SK-N-MC (cell line): ENCODE data around the gene MEIS2.

Source experiments
- DNase-seq: peaks from one replicate; pipeline ENCODE4 v3.0.0-alpha.2; 2011; ENCODE audit warnings: low read depth, low spot score
- H3K27ac ChIP-seq: fragments of 200-600 bp; sonication (generic); 2 replicates; pipeline ENCODE4 v1.5.1; 2016; ENCODE audit warnings: mixed run types
- H3K36me3 ChIP-seq: fragments of 200-600 bp; sonication (generic); 2 replicates; pipeline ENCODE4 v1.6.1; 2017; ENCODE audit warnings: antibody characterized with exemption, low read length, mixed read lengths; ENCODE audit not compliant: insufficient read depth
- H3K4me3 ChIP-seq: fragments of 200-600 bp; sonication (generic); 2 replicates; pipeline ENCODE4 v1.5.1; 2016
- H3K9ac ChIP-seq: fragments of 200-600 bp; sonication (generic); 2 replicates; pipeline ENCODE4 v1.8.0; 2017; ENCODE audit warnings: mixed run types, mixed read lengths; ENCODE audit not compliant: insufficient read length
- H3K9me3 ChIP-seq: fragments of 200-600 bp; sonication (generic); 2 replicates; pipeline ENCODE4 v1.6.1; 2017; ENCODE audit warnings: low read depth, mild to moderate bottlenecking, antibody characterized with exemption, low read length, moderate library complexity, mixed read lengths
- EZH2 ChIP-seq: fragments of 200-600 bp; sonication (generic); IDR thresholded peaks from one replicate; pipeline ENCODE4 v1.6.1; 2017; ENCODE audit warnings: antibody characterized with exemption
- FOXP2 ChIP-seq: optimal IDR thresholded peaks from 2 replicates; pipeline ENCODE3; 2011; ENCODE audit warnings: mild to moderate bottlenecking, moderate library complexity; ENCODE audit not compliant: insufficient read depth; ENCODE audit errors: extremely low read length, control extremely low read depth
- POLR2AphosphoS5 ChIP-seq: IDR thresholded peaks from 2 replicates; pipeline ENCODE4 v1.6.1; 2012; ENCODE audit warnings: mild to moderate bottlenecking, low read depth, low read length, borderline replicate concordance

Gene MEIS2

GRCh38 chr15:37124331-37124730 lies 24.0 kb upstream of the MEIS2 start:
- Histone ChIP-seq H3K4me3 (no peak overlapping the region), H3K27ac (no peak overlapping the region), H3K36me3 (no peaks in the 10 kb centered on the region), H3K9me3 (no peaks in the 10 kb centered on the region), H3K9ac (no peak overlapping the region)
- DNase-seq, result no peak
- no peak for TF ChIP-seq POLR2AphosphoS5
- TF ChIP-seq EZH2, result no peak
- TF ChIP-seq FOXP2, result no peak

DNA sequence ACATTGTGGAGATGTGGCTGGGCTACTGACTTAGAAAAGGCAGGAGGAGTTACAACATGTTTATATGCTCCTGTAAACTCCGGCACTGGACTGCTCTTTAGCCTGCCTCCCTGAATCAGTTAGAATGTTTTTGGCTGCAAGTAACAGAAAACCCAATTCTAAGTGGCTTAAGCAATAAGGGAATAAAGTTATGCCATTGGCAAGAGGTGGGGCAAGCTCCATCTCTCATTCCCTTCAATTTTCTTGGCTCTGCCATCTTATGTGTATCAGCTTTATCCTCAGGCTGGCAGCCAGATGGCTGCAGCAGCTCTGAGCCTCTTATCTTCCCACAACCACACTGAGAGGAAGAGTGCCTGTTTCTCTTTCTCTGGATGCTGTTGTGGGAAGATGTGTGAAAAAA lies 22.4 kb upstream of the MEIS2 start:
- no peaks in the 10 kb centered on the region for H3K9me3 ChIP-seq
- no peak overlapping the region for H3K9ac ChIP-seq
- TF ChIP-seq POLR2AphosphoS5, result no peak
- no peak for TF ChIP-seq FOXP2
- no peak for TF ChIP-seq EZH2
- H3K36me3 ChIP-seq, result no peaks in the 10 kb centered on the region
- H3K4me3 ChIP-seq, result no peak overlapping the region
- no peak for DNase-seq
- H3K27ac ChIP-seq, result no peak overlapping the region

GRCh38 chr15:37121492-37121891 lies 21.1 kb upstream of the MEIS2 start:
- Histone ChIP-seq H3K9me3 (no peaks in the 10 kb centered on the region), H3K9ac (no peak overlapping the region), H3K36me3 (no peaks in the 10 kb centered on the region), H3K27ac (no peak overlapping the region), H3K4me3 (no peak overlapping the region)
- TF ChIP-seq FOXP2, result no peak
- no peak for TF ChIP-seq EZH2
- no peak for TF ChIP-seq POLR2AphosphoS5
- no peak for DNase-seq

DNA sequence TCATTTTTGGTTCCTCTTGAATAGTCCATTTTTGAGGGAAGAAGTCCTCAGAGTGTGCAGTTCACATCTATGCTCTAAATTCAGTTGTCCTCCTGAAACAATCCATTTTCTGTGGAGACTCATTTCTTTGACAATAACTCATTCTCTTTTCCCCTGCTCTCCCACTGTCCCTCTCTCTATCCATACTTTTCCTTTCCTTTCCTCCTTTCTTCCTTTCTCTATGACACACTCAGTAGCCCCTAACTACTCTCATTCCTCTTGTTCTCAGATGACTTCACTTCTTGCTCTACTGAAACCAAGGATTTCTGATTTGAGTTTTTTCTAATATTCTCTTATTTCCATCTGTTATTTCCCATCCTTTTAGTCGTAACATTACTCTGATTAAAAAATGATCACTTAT lies 16.7 kb upstream of the MEIS2 start:
- H3K4me3 ChIP-seq, result no peak overlapping the region
- no peak for TF ChIP-seq POLR2AphosphoS5
- TF ChIP-seq FOXP2, result no peak
- TF ChIP-seq EZH2, result no peak
- H3K36me3 ChIP-seq, result no peaks in the 10 kb centered on the region
- DNase-seq, result no peak
- no peak overlapping the region for H3K27ac ChIP-seq
- H3K9ac ChIP-seq, result no peak overlapping the region
- no peaks in the 10 kb centered on the region for H3K9me3 ChIP-seq

DNA sequence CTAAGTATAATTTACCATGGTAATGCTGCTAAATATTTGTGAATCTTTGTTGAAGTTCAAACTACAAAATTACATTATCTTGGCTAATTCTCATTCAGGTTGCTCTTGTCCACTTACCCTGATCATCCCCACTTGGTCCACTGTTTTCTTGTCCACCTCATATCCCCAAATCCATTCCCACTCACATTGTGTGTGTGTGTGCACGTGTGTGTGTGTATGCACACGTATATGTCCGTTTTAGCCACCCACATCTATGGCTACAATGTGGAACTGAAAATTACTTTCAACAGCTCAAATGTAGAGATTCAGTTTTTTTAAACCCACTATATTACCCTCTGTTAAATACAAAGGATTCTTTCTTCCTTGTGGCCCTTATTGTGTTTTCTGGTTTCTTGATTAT lies 15.2 kb upstream of the MEIS2 start:
- H3K27ac ChIP-seq, result no peak overlapping the region
- no peaks in the 10 kb centered on the region for H3K36me3 ChIP-seq
- no peaks in the 10 kb centered on the region for H3K9me3 ChIP-seq
- TF ChIP-seq FOXP2 (no peak), EZH2 (no peak), POLR2AphosphoS5 (no peak)
- DNase-seq, result no peak
- H3K4me3 ChIP-seq, result no peak overlapping the region
- no peak overlapping the region for H3K9ac ChIP-seq

DNA sequence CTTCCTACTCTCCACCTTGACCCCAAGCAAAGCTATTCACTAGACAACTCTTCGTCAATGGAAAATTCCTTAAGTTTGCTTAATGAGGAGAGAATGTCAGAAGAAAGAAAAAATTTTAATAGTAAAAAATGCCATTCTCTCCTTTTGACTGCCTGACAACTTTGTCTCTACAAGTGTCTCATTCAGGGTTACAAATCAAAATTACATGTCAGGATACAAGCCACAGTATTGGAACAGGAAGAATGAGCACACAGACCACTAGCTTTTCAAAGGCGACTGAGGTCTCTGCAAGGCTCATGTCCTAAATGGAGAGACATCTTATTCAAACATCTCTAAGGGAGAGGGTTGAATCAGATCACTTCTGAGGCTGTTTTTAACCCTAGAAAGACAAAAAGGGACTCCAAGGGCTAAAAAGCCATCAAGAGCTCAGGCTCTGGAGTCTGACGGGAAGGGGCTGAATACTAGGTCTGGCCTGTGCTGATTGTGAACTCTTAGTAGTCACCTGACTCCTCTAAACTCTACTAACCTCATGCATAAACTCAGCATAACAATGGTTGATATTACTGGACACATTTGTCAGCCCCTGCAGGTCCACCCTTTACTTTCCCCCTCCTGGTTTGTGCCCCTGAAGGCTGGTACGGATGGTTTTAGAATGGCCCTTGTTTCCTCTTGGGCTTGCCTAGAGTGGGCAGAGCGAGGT lies 12.8 kb upstream of the MEIS2 start:
- no peak for DNase-seq
- no peak overlapping the region for H3K27ac ChIP-seq
- TF ChIP-seq FOXP2 (no peak), EZH2 (no peak), POLR2AphosphoS5 (no peak)
- no peak overlapping the region for H3K4me3 ChIP-seq
- no peaks in the 10 kb centered on the region for H3K36me3 ChIP-seq
- no peak overlapping the region for H3K9ac ChIP-seq
- H3K9me3 ChIP-seq, result no peaks in the 10 kb centered on the region

DNA sequence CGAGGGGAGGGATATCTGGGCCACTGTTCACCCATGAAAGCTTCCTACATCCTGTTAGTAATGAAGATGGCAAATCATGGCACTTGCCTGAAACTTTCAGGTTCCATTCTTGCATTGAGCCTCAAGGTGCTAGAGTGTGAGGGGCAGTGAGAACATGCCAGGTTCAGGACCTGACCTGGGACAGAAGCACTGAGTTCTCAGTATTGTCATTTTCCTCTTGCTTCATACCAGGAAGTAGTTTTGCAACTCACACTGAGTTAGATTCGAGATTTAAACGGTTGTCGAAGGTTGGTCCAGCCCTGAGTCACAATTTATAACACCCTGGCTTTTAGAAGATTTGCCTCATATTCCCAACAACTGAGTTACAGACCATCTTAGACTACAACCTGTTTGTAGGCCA lies 11.8 kb upstream of the MEIS2 start:
- TF ChIP-seq POLR2AphosphoS5 (no peak), FOXP2 (no peak), EZH2 (no peak)
- H3K9me3 ChIP-seq, result no peaks in the 10 kb centered on the region
- H3K4me3 ChIP-seq, result no peak overlapping the region
- H3K27ac ChIP-seq, result no peak overlapping the region
- no peaks in the 10 kb centered on the region for H3K36me3 ChIP-seq
- DNase-seq, result no peak
- no peak overlapping the region for H3K9ac ChIP-seq

GRCh38 chr15:37111427-37111717 lies 11.0 kb upstream of the MEIS2 start:
- TF ChIP-seq EZH2 (no peak), FOXP2 (no peak), POLR2AphosphoS5 (no peak)
- Histone ChIP-seq H3K9me3 (no peaks in the 10 kb centered on the region), H3K27ac (no peak overlapping the region), H3K36me3 (no peaks in the 10 kb centered on the region), H3K9ac (no peak overlapping the region), H3K4me3 (no peak overlapping the region)
- no peak for DNase-seq
